ENCODE measurements around the gene HIBCH.
A peak's percentile ranks its signal among the peaks of the same experiment; 100 is the strongest.

The HIBCH gene

GRCh38 chr2:190183539-190183938, 136.1 kb downstream of the HIBCH start:
- no peak for TF ChIP-seq CTCF (conservative IDR thresholded peaks at IDR 0.05; ENCODE audit: low read depth, low read length)
- no peak for DNase-seq (ENCODE audit: low read depth)
- no peak overlapping the region for H3K4me3 ChIP-seq (ENCODE audit: low read length)

- TF ChIP-seq CTCF (conservative IDR thresholded peaks at IDR 0.05; ENCODE audit: low read depth, low read length), result no peak
- no peak overlapping the region for H3K4me3 ChIP-seq (ENCODE audit: low read length)
- no peak for DNase-seq (ENCODE audit: low read depth)
Measured at GRCh38 chr2:190182071-190182524, 137.5 kb downstream of the HIBCH start.

GRCh38 chr2:190181123-190181669, 138.4 kb downstream of the HIBCH start:
- H3K4me3 ChIP-seq (ENCODE audit: low read length), result peak overlapping the region; percentile 59
- no peak for TF ChIP-seq CTCF (conservative IDR thresholded peaks at IDR 0.05; ENCODE audit: low read depth, low read length)
- DNase-seq (ENCODE audit: low read depth), result no peak

- peak overlapping the region; percentile 59 for H3K4me3 ChIP-seq (ENCODE audit: low read length)
- DNase-seq (ENCODE audit: low read depth), result no peak
- TF ChIP-seq CTCF (conservative IDR thresholded peaks at IDR 0.05; ENCODE audit: low read depth, low read length), result peak; percentile 51
Measured at GRCh38 chr2:190180313-190181122, 139.1 kb downstream of the HIBCH start.

- TF ChIP-seq CTCF (conservative IDR thresholded peaks at IDR 0.05; ENCODE audit: low read depth, low read length), result no peak
- no peak for DNase-seq (ENCODE audit: low read depth)
- H3K4me3 ChIP-seq (ENCODE audit: low read length), result peak overlapping the region; percentile 59
Measured at GRCh38 chr2:190179754-190180312, 139.8 kb downstream of the HIBCH start.

- TF ChIP-seq CTCF (conservative IDR thresholded peaks at IDR 0.05; ENCODE audit: low read depth, low read length), result no peak
- DNase-seq (ENCODE audit: low read depth), result no peak
- no peak overlapping the region for H3K4me3 ChIP-seq (ENCODE audit: low read length)
Measured at GRCh38 chr2:190178066-190178722, 141.4 kb downstream of the HIBCH start.

Data from retinal pigment epithelial cell (primary cell).